GM13977 (cell line): ENCODE data around the gene SNTB2.
"Not testable (repeated sequence)": the region's sequence is repeated elsewhere in the genome, so short reads cannot be mapped to it uniquely, and the experiment has no call there.

Experiments
- DNase-seq: peaks from one replicate; pipeline ENCODE4 v3.0.0; 2012; ENCODE audit warnings: low spot score
- in situ Hi-C: fragments of 300-500 bp; cut with MboI; formaldehyde crosslinking; loops from one replicate; pipeline ENCODE4 v1.12.0; 2022; ENCODE audit warnings: low sequenced_read_pairs, low pct_unique_long_range_greater_than_20kb, mixed read lengths, inconsistent platforms; ENCODE audit not compliant: unreplicated experiment
- TF ChIP-seq, protein P1 (sequence below): IDR thresholded peaks from 2 replicates; pipeline ENCODE4 v1.5.1; 2012; ENCODE audit warnings: mild to moderate bottlenecking, control low read depth; ENCODE audit not compliant: insufficient read depth; ENCODE audit errors: extremely low read depth, missing control alignments

SNTB2 gene

DNA sequence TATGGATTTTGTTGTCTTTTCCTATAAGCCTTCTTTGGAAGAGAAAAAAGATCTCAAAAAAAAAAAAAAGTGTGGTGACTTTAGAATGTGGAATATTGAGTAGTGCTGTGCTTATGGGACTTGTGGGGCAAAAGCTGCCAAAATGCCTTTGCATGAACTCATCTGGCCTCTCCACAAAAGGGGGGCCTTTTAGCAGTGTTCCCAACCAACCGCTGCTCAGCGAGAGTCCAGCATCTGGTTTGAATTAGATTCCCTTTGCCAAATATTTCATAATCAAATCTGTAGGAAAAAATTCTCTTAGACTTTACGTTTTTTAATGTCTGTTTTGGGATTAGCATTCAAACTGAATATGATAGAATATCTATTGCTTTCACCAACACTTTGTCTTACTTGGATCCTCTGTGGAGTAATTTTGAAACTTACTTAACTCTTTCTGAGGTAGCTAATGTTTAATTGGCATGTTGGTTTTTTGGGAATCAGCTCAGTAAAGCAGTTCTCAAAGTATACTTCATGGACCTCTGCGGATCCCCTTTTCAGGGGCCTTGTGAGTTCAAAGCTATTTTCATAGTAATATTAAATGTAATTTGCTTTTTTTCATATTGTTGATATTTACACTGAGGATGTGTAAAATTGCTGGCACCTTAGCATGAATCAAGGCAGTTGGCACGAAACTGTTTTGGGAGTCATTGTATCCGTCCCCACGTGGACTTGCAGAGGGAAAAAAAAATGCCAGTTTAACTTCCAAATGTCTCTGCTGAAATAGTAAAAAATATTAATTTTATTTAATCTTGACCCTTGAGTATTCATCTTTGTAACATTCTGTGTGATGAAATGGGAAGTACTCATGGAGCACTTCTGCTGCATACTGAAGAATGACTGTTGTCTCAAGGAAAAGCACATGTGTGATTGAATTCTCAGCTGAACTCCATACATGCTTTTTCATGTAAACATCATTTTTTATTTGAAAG is 89.5 kb downstream of the SNTB2 start:
- in situ Hi-C loops, result loop anchor here (25.0 kb wide), 1 partner anchor 389 kb away; no protein-coding TSS in a partner anchor
- TF ChIP-seq, protein P1, sequence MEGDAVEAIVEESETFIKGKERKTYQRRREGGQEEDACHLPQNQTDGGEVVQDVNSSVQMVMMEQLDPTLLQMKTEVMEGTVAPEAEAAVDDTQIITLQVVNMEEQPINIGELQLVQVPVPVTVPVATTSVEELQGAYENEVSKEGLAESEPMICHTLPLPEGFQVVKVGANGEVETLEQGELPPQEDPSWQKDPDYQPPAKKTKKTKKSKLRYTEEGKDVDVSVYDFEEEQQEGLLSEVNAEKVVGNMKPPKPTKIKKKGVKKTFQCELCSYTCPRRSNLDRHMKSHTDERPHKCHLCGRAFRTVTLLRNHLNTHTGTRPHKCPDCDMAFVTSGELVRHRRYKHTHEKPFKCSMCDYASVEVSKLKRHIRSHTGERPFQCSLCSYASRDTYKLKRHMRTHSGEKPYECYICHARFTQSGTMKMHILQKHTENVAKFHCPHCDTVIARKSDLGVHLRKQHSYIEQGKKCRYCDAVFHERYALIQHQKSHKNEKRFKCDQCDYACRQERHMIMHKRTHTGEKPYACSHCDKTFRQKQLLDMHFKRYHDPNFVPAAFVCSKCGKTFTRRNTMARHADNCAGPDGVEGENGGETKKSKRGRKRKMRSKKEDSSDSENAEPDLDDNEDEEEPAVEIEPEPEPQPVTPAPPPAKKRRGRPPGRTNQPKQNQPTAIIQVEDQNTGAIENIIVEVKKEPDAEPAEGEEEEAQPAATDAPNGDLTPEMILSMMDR, result no peak
- no peak for DNase-seq

DNA sequence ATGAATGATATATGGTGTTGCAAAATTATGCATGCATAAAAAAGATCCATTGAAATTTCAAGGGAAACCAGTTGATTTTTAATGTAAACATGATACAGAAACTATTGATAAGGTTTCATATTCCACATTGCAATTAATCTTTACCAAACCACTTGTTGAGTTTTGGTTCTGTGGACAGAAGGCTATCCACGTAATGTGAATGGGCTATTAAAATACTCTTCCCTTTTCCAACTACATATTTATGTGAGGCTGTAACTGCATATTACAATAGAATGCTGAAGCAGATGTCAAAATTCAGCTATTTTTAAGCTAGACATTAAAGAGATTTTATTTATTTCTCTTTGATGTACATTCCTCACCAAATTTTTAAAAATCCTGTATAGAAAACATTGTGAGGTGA is 90.4 kb downstream of the SNTB2 start:
- TF ChIP-seq, protein P1, result no peak
- in situ Hi-C loops, result loop anchor here (25.0 kb wide), 1 partner anchor 390 kb away; no protein-coding TSS in a partner anchor
- DNase-seq, result no peak

GRCh38 chr16:69283851-69284250 is 96.9 kb downstream of the SNTB2 start:
- TF ChIP-seq, protein P1, result no peak
- no peak for DNase-seq
- in situ Hi-C loops, result loop anchor here (10.0 to 25.0 kb wide), 2 partner anchors 129 to 397 kb away; no protein-coding TSS in a partner anchor

GRCh38 chr16:69285240-69285639 is 98.3 kb downstream of the SNTB2 start:
- DNase-seq, result no peak
- TF ChIP-seq, protein P1, result no peak
- in situ Hi-C loops, result loop anchor here (10.0 to 25.0 kb wide), 2 partner anchors 130 to 398 kb away; no protein-coding TSS in a partner anchor

DNA sequence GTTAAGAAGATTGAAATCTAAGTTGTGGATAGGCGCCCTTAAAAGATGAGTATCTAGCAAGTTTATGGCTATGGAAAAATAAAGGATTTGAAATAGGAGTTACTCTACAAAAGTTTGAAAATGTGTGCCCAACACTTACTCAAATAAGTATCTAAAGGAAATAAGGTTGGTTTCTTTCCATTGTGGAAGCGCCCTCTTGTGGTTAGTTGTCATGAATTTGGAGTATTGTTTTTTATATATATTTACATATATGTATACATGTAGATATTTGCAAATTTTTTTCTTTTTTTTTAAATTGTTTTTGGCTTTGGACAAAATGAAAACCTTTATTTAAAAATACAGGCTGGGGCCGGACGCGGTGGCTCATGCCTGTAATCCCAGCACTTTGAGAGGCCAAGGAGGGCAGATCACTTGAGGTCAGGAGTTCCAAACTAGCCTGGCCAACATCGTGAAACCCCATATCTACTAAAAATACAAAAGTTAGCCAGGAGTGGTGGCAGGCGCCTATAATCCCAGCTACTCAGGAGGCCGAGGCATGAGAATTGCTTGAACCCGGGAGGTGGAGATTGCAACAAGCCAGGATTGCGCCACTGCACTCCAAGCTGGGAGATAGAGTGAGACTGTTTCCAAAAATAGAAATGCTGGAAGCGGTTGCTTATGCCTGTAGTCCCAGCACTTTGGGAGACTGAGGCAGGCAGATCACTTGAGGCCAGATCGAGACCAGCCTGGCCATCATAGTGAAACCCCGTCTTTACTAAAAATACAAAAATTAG is 100.2 kb downstream of the SNTB2 start:
- TF ChIP-seq, protein P1, result peak; percentile 39
- peak; percentile 51 for DNase-seq
- in situ Hi-C loops, result loop anchor here (10.0 to 25.0 kb wide), 2 partner anchors 132 to 400 kb away; no protein-coding TSS in a partner anchor

GRCh38 chr16:69291657-69292056 is 104.7 kb downstream of the SNTB2 start:
- in situ Hi-C loops, result loop anchor here (25.0 kb wide), 1 partner anchor 404 kb away; no protein-coding TSS in a partner anchor
- not testable (repeated sequence) for DNase-seq
